Subcutaneous abdominal adipose tissue (tissue), 5 donors: ENCODE measurements around the gene PPBP.
A peak's percentile ranks its signal among the peaks of the same experiment; 100 is the strongest.

Source experiments
- H3K27ac ChIP-seq: one replicate; pipeline ENCODE4 v1.7.0; 2013; ENCODE audit warnings: low read depth, mild to moderate bottlenecking, inconsistent platforms, low read length, moderate library complexity
- H3K27me3 ChIP-seq, 5 donors: one replicate each; pipeline ENCODE4 v1.7.0; 2013; ENCODE audit warnings: low read length in 5 of 5, inconsistent platforms in 1 of 5; ENCODE audit not compliant: control insufficient read depth in 5 of 5, insufficient read depth in 4 of 5
- H3K36me3 ChIP-seq, 5 donors: one replicate each; pipeline ENCODE4 v1.7.0; 2013; ENCODE audit warnings: low read length in 5 of 5; ENCODE audit not compliant: control insufficient read depth in 5 of 5, insufficient read depth in 5 of 5
- H3K4me1 ChIP-seq, 5 donors: one replicate each; pipeline ENCODE4 v1.7.0; 2013; ENCODE audit warnings: low read length in 5 of 5, mild to moderate bottlenecking in 3 of 5, moderate library complexity in 1 of 5; ENCODE audit not compliant: control insufficient read depth in 5 of 5, insufficient read depth in 5 of 5
- H3K4me3 ChIP-seq, 5 donors: one replicate each; pipeline ENCODE4 v1.7.0; 2013; ENCODE audit warnings: low read length in 5 of 5, low read depth in 1 of 5
- H3K9ac ChIP-seq, 5 donors: one replicate each; pipeline ENCODE4 v1.7.0; 2013; ENCODE audit warnings: low read length in 5 of 5, mild to moderate bottlenecking in 4 of 5, moderate library complexity in 3 of 5
- H3K9me3 ChIP-seq, 5 donors: one replicate each; pipeline ENCODE4 v1.7.0; 2013; ENCODE audit warnings: low read length in 5 of 5; ENCODE audit not compliant: control insufficient read depth in 5 of 5
- donor health status: healthy.
- donor health status: healthy.
- donor health status: healthy.
- donor health status: healthy.
- donor health status: healthy.

Gene PPBP

DNA sequence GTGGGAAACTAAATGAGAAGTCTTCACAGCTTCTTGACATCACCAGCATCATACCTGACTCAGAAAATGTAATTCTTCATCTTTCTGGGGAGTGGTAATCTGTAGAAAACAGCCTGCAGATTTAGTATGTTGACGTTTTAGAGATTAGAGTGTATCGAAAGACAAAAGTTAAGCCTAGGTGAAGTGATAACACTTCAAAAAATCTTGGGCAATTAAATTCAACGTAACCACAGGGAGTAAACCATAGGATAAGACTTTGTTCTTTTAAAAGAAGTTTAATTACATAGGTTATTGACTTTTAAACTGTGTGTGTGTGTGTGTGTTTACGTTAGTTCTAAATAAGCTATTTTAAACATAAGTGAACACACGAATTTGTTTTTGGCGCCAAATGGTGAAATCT is 12.3 kb upstream of the PPBP start:
- Histone ChIP-seq H3K27me3 (peaks cover 5 to 10% (median 7%) of the 10 kb centered on the region in 5 donors), H3K9me3 (no peaks in the 10 kb centered on the region), H3K9ac (no peak overlapping the region), H3K27ac (no peak overlapping the region), H3K36me3 (no peaks in the 10 kb centered on the region), H3K4me3 (no peak overlapping the region), H3K4me1 (peaks cover 0 to 8% (median 8%) of the 10 kb centered on the region in 5 donors)

DNA sequence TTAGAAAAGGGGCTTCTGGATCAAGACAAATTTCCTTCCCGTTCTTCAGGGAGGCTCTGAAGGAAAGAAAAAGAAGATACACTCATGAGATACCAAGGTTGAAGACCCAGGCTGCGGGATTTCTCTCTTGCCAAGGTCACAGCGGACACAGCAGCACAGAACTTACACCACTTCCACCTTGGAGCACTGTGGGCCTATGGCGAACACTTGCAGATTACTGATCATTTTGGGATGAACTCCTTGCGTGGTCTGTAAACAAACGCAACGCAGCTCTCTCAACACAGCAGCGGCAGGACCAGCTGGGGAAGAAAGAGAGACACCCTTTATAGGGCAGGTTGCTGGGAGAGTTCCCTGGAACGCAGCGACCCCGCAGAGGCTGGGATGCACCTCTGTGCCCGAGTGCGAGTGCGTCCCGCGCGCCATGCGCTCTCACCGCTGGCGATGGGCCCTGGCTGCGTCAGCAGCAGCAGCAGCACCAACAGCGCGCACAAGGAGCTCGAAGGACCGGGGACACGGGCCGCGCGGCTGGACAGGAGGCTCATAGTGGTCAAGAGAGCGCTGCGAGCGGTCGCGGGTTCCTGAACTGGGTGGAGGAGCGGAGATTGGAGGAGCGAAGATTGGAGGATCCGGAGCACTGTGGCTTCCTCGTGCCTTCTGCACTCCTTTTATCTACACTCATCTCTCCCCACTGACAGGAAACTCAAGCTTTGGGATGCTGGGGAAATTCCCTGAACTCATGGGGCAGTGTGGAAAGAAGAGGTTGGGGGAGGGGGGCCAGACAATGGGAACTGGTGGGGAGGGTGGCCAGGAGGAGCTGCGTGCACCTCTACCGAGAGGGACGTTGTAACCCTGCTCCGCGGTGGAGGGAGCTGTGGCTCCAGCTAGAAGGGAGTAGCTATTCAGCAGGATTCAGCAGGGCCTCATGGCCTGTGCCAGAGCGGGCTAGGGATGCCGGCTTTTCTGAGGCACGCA is 10.3 kb upstream of the PPBP start, which contains the start of gene CXCL5:
Gene CXCL5, minus strand, starts transcription at position 638 of the 972 bp plus-strand sequence. Its CDS starts 96 bp downstream, at position 542.
- Histone ChIP-seq H3K9me3 (no peaks in the 10 kb centered on the region), H3K36me3 (no peaks in the 10 kb centered on the region), H3K9ac (no peak within 1 kb of the TSS), H3K27me3 (peaks cover 5 to 10% (median 7%) of the 10 kb centered on the region in 5 donors), H3K4me1 (peaks cover 0 to 8% (median 8%) of the 10 kb centered on the region in 5 donors), H3K4me3 (peak within 1 kb of the TSS in 4 of 5 donors; percentile 39 to 56 (median 49)), H3K27ac (no peak within 1 kb of the TSS)

DNA sequence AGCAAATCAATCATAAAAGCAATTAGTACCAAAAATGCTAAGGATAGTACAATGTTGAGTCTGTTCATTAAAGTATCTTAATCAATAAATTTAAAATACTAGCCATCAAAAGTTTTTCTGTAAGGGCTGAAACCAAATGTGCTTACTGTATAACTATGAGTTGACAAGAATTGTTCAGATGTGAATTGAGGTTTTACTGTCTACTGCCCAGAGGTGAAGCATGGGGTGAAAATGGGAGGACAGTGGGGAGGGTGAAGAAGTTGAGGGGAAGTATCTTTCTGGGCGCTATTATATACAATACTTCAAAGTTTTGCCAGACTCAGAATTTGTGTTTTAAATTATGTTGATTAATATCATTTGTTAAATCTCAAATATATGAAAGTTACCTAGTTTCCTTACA is 4.1 kb upstream of the PPBP start:
- no peak overlapping the region for H3K4me3 ChIP-seq
- no peak overlapping the region for H3K27ac ChIP-seq
- H3K9ac ChIP-seq = no peak overlapping the region
- H3K36me3 ChIP-seq = no peaks in the 10 kb centered on the region
- no peaks in the 10 kb centered on the region for H3K4me1 ChIP-seq
- no peaks in the 10 kb centered on the region for H3K9me3 ChIP-seq
- H3K27me3 ChIP-seq = peaks cover 0 to 5% (median 0%) of the 10 kb centered on the region in 5 donors

- H3K27ac ChIP-seq = no peak overlapping the region
- H3K27me3 ChIP-seq = peaks cover 0 to 5% (median 0%) of the 10 kb centered on the region in 5 donors
- H3K36me3 ChIP-seq = no peaks in the 10 kb centered on the region
- no peak overlapping the region for H3K4me3 ChIP-seq
- no peaks in the 10 kb centered on the region for H3K4me1 ChIP-seq
- no peaks in the 10 kb centered on the region for H3K9me3 ChIP-seq
- no peak overlapping the region for H3K9ac ChIP-seq
These were observed 3.7 kb upstream of the PPBP start for GRCh38 chr4:73991742-73992000.

- Histone ChIP-seq H3K4me3 (no peak overlapping the region), H3K27me3 (peaks cover 0 to 5% (median 0%) of the 10 kb centered on the region in 5 donors), H3K27ac (no peak overlapping the region), H3K9me3 (no peaks in the 10 kb centered on the region), H3K9ac (no peak overlapping the region), H3K36me3 (no peaks in the 10 kb centered on the region), H3K4me1 (no peaks in the 10 kb centered on the region)
These were observed 3.2 kb upstream of the PPBP start for GRCh38 chr4:73990988-73991741.

- H3K27me3 ChIP-seq = peaks cover 0 to 5% (median 0%) of the 10 kb centered on the region in 5 donors
- no peaks in the 10 kb centered on the region for H3K36me3 ChIP-seq
- H3K4me3 ChIP-seq = no peak overlapping the region
- no peaks in the 10 kb centered on the region for H3K4me1 ChIP-seq
- H3K9me3 ChIP-seq = no peaks in the 10 kb centered on the region
- H3K27ac ChIP-seq = no peak overlapping the region
- H3K9ac ChIP-seq = no peak overlapping the region
These were observed 1.9 kb upstream of the PPBP start for GRCh38 chr4:73989928-73990327.

- H3K36me3 ChIP-seq = no peaks in the 10 kb centered on the region
- H3K4me3 ChIP-seq = no peak overlapping the region
- no peak overlapping the region for H3K9ac ChIP-seq
- no peaks in the 10 kb centered on the region for H3K4me1 ChIP-seq
- H3K27ac ChIP-seq = no peak overlapping the region
- H3K27me3 ChIP-seq = peaks cover 0 to 5% (median 0%) of the 10 kb centered on the region in 5 donors
- H3K9me3 ChIP-seq = no peaks in the 10 kb centered on the region
These were observed 1.0 kb upstream of the PPBP start for GRCh38 chr4:73989031-73989430.

GRCh38 chr4:73985528-73985852 is 2.5 kb downstream of the PPBP start:
- H3K4me1 ChIP-seq = peaks cover 0 to 5% (median 4%) of the 10 kb centered on the region in 5 donors
- no peak overlapping the region for H3K27ac ChIP-seq

GRCh38 chr4:73984736-73985527 is 3.1 kb downstream of the PPBP start:
- Histone ChIP-seq H3K9me3 (no peaks in the 10 kb centered on the region), H3K27me3 (peaks cover 0 to 11% (median 5%) of the 10 kb centered on the region in 5 donors), H3K27ac (no peak overlapping the region), H3K9ac (no peak overlapping the region), H3K36me3 (no peaks in the 10 kb centered on the region), H3K4me3 (no peak overlapping the region), H3K4me1 (peaks cover 0 to 5% (median 4%) of the 10 kb centered on the region in 5 donors)

More at GRCh38 chr4:73985528-73985852, 2.5 kb downstream of the PPBP start:
- Histone ChIP-seq H3K9me3 (no peaks in the 10 kb centered on the region), H3K9ac (no peak overlapping the region), H3K36me3 (no peaks in the 10 kb centered on the region), H3K4me3 (no peak overlapping the region), H3K27me3 (peaks cover 0 to 11% (median 5%) of the 10 kb centered on the region in 5 donors)
